Heart right ventricle (tissue), 16 donors: ENCODE data around the gene MSLN. TPM values are rescaled to one million over a fixed set of nuclear protein-coding genes. Genes with fewer than 3 reads are reported as not detected.

Experiments
- ATAC-seq, 8 donors: fragments of 200-7000 bp; cut with Tn5 transposase; one replicate each; pipeline ENCODE4 v1.9.1; 2020; ENCODE audit warnings: mild to moderate bottlenecking in 8 of 8, moderate library complexity in 8 of 8, moderate number of reproducible peaks in 1 of 8
- DNase-seq, 2 donors: peaks; one replicate each; pipeline ENCODE4 v3.0.0-alpha.2; 2020
- H3K27ac ChIP-seq, 10 donors: fragments of 200-600 bp; sonication (generic) in 2 of 10; one replicate each; pipeline versions ENCODE4 v1.5.0 to v1.8.0; 2020 to 2022; ENCODE audit warnings: mild to moderate bottlenecking in 3 of 10
- H3K27me3 ChIP-seq, 7 donors: fragments of 200-600 bp; one replicate each; pipeline ENCODE4 v1.8.0; 2021 to 2022; ENCODE audit warnings: mild to moderate bottlenecking in 2 of 7
- H3K36me3 ChIP-seq, 9 donors: fragments of 200-600 bp; sonication (generic) in 1 of 9; one replicate each; pipeline versions ENCODE4 v1.5.0 to v1.8.0; 2020 to 2022; ENCODE audit warnings: mild to moderate bottlenecking in 2 of 9
- H3K4me1 ChIP-seq, 9 donors: fragments of 200-600 bp; sonication (generic) in 1 of 9; one replicate each; pipeline versions ENCODE4 v1.5.0 to v1.8.0; 2020 to 2022; ENCODE audit warnings: mild to moderate bottlenecking in 4 of 9
- H3K4me3 ChIP-seq, 10 donors: fragments of 200-600 bp; sonication (generic) in 2 of 10; one replicate each; pipeline versions ENCODE4 v1.5.0 to v1.8.0; 2020 to 2022; ENCODE audit warnings: mild to moderate bottlenecking in 7 of 10, moderate library complexity in 2 of 10
- H3K9me3 ChIP-seq, 11 donors: fragments of 200-600 bp in 10 of 11; sonication (generic) in 2 of 11; one replicate each; pipeline versions ENCODE4 v1.5.0 to v1.8.0; 2013 to 2022; ENCODE audit warnings: mild to moderate bottlenecking in 2 of 11, control low read depth in 1 of 11, moderate library complexity in 1 of 11
- CTCF ChIP-seq, 9 donors: fragments of 200-600 bp; sonication (generic) in 2 of 9; IDR thresholded peaks; one replicate each; pipeline versions ENCODE4 v1.5.0 to v1.8.0; 2021 to 2022; ENCODE audit warnings: antibody characterized with exemption in 9 of 9, mild to moderate bottlenecking in 5 of 9, moderate library complexity in 1 of 9
- WGBS, 2 donors: extraction: QIAGEN DNeasy Blood & Tissue Kit; methylation state at CpG; one replicate each; pipeline ENCODE4 v1.1.7; 2013; ENCODE audit warnings: inconsistent platforms in 1 of 2; 5-methylcytosine and 5-hydroxymethylcytosine counted together
- intact Hi-C, 10 donors: fragments of 100-400 bp; cut with DNase I; formaldehyde crosslinking; loops; one replicate each; pipeline versions ENCODE4 v1.11.1 to v1.14.2; 2022
- polyA plus RNA-seq, 2 donors: library from polyadenylated mRNA; stranded (reverse); fragments of 200-250 nt; gene quantifications; one replicate each; pipeline ENCODE4 v1.2.3, GENCODE V29; 2013
- total RNA-seq, 10 donors: library from RNA; stranded (reverse); fragmentation: NEBNext Ultra II Directional in 3 of 10; extraction: Animal tissue kit (Norgen Biotek cat#: 25700) in 3 of 10; gene quantifications; one replicate each; pipeline versions ENCODE4 v1.2.1 to v1.2.4, GENCODE V29; 2021 to 2023
- donor health status: Arrhythmogenic right ventricular cardiomyopathy.
- donor health status: ischemic (EF 13 %, LVEDD 7.1; RV severe dilation, severe dysfunction).
- donor health status: healthy with polysubstance abuse.
- donor health status: DM: no; HTN: yes; CAD: no.
- donor health status: DM: no; HTN: no; CAD: no.
- donor health status: ischemic (EF 25% LVEDD 6.9; RV normal size, moderate dysfunction).
- donor health status: ischemic (EF 25% LVEDD 5.7; RV mildly dilated, moderate dysfunction).
- donor health status: healthy.
- donor health status: DM: yes; HTN: yes; CAD: no.
- donor health status: Ischemic cardiomyopathy.
- donor health status: ischemic (EF 35%, LVEDD 5.7; RV mildly dilated, moderate dysfunction).
- donor health status: nonischemic (EF 11% LVEDD 7.7; RV severe dilation, severe dysfunction).
- donor health status: DM: yes; HTN: yes; CAD: no.
- donor health status: PGD.
- donor health status: ischemic (EF 29% LVEDD 5.4; RV normal size, mild dysfunction).
- donor health status: nonischemic (EF 23%, LVEDD 6.1; RV moderate dilation, normal function).

Gene MSLN
- total and polyA plus RNA-seq, 12 donors: 0.09 to 4.0 (median 0.28) TPM; not detected in 8

DNA sequence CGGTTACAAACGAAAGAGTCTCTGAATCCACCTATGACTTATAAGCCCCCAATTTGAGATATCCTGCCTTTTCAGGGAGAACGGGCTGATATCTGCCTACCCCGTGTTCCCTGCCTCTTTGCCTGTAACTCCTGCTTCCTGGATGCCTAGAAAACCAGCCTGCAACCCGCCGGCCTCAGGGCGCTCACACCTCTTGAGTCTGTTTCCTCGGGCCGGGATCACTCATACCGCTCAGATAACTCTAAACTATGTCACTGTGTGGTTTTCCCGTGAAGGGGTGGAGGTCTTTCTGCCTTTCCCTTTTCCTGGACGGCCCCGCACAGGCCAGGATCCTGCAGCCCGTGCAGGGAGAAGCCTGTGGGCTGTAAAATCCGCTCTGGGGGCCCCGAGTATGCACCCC is 17.3 kb downstream of the MSLN start:
- H3K36me3 ChIP-seq: no peaks in the 10 kb centered on the region
- DNase-seq (no peak), ATAC-seq (no peak)
- H3K27ac ChIP-seq: no peak overlapping the region
- no peak overlapping the region for H3K4me3 ChIP-seq
- intact Hi-C loops: no loop called here
- no peak for TF ChIP-seq CTCF (IDR thresholded peaks at IDR 0.05)
- H3K9me3 ChIP-seq: no peaks in the 10 kb centered on the region
- peaks cover 4 to 58% (median 39%) of the 10 kb centered on the region in 7 donors for H3K27me3 ChIP-seq
- WGBS, 2 donors: 17 to 21% methylated on average over 16 of the region's 16 CpGs
- H3K4me1 ChIP-seq: no peaks in the 10 kb centered on the region

GRCh38 chr16:778447-778846 is 17.9 kb downstream of the MSLN start:
- no peaks in the 10 kb centered on the region for H3K9me3 ChIP-seq
- no peak for ATAC-seq
- H3K4me1 ChIP-seq: peaks cover 0 to 2% (median under 1%) of the 10 kb centered on the region in 9 donors
- WGBS, 2 donors: 77 to 78% methylated on average over 11 of the region's 11 CpGs
- H3K27ac ChIP-seq: no peak overlapping the region
- intact Hi-C loops: no loop called here
- peaks cover 4 to 63% (median 45%) of the 10 kb centered on the region in 7 donors for H3K27me3 ChIP-seq
- no peaks in the 10 kb centered on the region for H3K36me3 ChIP-seq
- DNase-seq: no peak
- no peak for TF ChIP-seq CTCF (IDR thresholded peaks at IDR 0.05)
- no peak overlapping the region for H3K4me3 ChIP-seq

DNA sequence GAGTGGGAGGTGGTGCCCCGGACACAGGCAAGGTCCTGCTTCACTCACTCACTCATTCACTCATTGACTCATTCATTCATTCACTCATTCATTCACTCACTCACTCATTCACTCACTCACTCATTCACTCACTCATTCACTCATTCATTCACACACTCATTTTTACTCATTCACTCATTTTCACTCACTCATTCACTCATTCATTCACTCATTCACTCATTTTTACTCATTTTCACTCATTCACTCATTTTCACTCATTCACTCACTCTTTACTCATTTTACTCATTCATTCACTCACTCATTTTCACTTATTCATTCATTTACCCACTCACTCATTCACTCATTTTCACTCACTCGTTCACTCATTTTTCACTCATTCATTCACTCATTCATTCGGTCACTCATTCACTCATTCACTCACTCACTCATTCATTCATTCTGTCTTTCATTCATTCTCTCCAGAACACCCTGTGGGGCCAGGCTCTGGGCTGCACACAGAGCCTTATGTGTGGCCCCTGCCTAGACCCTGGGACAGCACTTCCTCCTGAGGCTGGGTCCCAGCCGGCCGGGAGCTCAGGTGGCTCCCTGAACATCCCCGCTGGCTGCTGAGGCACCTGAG is 18.5 kb downstream of the MSLN start:
- H3K9me3 ChIP-seq: no peaks in the 10 kb centered on the region
- WGBS, 2 donors: 86 to 91% methylated on average over 6 of the region's 6 CpGs
- no peak for ATAC-seq
- intact Hi-C loops: no loop called here
- peaks cover 4 to 63% (median 45%) of the 10 kb centered on the region in 7 donors for H3K27me3 ChIP-seq
- no peaks in the 10 kb centered on the region for H3K36me3 ChIP-seq
- no peak for DNase-seq
- TF ChIP-seq CTCF (IDR thresholded peaks at IDR 0.05): no peak
- peaks cover 0 to 8% (median 6%) of the 10 kb centered on the region in 9 donors for H3K4me1 ChIP-seq
- no peak overlapping the region for H3K27ac ChIP-seq
- H3K4me3 ChIP-seq: no peak overlapping the region

DNA sequence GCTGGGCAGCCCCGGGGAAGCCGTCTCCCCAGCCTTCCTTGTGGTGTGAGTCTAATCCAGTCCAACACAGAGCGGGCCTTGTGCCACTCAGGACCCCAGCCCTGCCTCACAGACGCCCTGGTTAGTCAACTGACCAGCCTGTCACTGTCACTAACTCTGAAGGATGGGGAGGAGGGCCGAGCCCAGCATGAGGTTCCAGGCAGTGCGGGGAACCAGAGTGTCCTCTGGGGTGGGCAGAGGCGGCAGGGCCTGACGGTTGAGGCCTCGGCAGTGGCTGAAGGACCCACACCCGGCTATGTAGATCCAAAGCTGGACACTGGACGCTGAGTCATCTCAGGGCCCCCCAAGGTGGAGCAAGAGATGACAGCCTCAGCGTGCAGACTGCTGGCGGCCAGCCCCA is 19.0 kb downstream of the MSLN start:
- ATAC-seq (no peak), DNase-seq (no peak)
- WGBS, 2 donors: 72 to 74% methylated on average over 13 of the region's 13 CpGs
- Histone ChIP-seq H3K36me3 (no peaks in the 10 kb centered on the region), H3K9me3 (no peaks in the 10 kb centered on the region), H3K4me3 (no peak overlapping the region), H3K27ac (no peak overlapping the region), H3K4me1 (peaks cover 0 to 9% (median 6%) of the 10 kb centered on the region in 9 donors), H3K27me3 (peaks cover 4 to 58% (median 45%) of the 10 kb centered on the region in 7 donors)
- intact Hi-C loops: no loop called here
- TF ChIP-seq CTCF (IDR thresholded peaks at IDR 0.05): no peak
